ENCODE results near the gene PDZD7.

PDZD7 gene

DNA sequence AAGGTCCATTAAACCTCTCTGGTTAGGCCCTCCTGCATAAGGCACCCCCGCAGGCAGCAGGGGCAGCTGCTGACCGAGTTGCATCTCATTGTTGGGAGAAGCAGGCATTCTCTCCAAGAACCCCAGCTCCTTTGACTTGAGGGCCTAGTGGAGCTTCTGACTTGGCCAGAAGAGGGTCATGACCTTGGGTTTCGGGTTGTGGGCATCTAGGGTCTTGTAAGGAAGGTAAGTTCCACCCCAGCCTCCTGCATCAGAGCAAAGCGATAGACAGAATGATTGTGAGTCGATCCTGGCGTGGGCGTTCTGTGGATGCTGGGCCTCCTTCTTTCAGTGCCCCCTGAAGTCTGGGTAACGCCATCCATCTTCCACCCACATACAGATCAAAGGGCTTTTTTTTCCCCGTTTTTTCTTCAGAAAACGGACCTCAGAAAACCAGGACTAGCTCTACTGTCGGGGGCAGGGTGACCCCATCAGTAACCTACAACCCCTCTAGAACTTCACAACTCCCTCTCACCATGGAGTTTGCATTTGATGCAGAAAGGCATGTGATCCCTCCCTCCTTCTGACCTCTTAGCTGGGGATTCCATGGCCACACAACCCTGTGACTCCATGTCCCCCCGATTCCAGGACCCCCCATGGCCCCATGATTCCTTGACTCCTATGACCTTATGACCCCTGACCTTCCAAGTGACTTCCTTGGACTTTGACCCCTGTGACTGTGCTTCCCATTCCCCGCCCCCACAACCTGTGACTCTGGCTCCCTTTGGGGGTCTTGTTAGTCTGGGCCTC is 58.6 kb downstream of the PDZD7 start:
- no peak for DNase-seq (ENCODE audit: low read depth, low spot score)

DNA sequence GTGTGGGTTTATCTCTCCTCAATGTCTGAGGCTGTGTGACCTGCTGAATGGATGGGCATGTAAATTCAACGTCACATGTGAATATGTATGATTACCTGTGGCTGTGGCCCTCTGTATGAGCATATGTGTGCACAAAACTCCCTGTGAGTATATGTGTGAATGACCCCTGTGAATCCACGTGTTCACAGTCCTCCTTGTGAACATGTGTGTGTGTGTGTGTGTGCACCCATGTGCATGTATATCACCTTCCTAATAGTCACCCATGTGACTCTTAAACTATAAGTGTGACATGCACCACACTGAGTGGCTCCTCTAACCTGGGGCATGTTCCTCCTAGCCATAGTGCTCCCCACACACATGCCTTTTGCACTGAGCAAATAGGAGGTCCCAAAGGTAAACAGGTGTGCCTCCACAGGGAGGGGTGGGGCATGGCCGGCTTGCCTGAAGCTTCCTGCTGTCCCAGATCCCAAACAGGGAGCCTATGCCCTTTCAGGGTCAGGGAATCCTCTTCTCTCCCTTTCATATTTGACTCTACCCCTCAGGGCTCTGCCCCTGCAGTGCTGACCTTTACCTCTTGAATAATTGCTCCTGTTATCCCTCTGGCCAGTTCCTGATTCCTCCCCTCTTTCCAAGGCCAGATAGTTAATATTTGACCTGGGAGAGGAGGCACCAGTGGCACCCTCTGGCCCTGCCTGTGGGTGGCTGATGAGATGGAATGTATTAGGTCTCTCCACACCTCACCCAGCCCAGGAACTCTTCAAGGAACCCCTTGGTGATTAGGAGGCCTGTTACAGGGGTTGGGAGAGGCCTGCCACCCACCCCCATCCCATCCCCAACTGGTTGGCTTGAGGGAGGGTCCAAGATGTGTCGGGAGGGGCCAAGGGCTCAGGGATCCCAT is 59.8 kb downstream of the PDZD7 start:
- DNase-seq (ENCODE audit: low read depth, low spot score): no peak
- H3K27ac ChIP-seq: no peak overlapping the region

More for the DNA sequence above, 58.6 kb downstream of the PDZD7 start:
- no peak overlapping the region for H3K27ac ChIP-seq

DNA sequence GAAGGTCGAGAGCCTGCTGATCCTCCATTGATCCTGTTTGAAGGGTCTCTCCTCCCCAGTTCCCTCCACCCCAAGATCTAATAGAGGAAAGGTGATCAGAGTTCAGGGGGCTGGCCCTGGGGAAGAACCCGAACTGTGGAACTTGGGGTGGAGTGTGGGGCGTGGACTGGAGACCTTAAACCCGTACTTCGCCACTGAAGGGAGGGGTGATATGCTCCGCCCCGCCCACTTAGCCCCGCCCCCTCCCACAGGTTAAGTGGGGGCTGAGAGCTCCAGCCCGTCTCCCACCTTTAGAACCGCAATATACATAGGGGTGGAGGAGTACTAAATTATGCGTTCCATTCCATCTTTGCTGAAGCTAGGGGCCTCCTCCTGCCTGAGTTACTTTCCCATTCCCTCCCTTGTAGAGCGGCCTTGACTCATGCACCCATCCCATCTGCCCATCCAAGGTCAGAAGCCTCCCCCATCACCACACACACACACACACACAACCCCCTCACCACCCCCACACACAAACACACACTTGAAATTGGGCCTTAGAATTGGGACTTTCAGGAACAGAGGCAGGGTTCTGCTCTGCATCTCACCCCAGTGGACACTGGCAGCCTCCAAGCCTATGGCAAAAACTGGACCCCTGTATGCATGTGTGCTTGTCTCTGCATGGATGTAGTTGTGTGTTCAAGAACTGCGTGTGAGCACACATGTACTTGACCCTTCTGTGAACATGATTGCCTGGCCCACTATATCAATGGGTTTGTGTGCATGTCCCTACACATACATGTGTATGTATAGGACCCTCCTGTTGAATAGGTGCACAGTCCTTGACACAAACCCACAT is 60.6 kb downstream of the PDZD7 start:
- no peak for DNase-seq (ENCODE audit: low read depth, low spot score)

DNA sequence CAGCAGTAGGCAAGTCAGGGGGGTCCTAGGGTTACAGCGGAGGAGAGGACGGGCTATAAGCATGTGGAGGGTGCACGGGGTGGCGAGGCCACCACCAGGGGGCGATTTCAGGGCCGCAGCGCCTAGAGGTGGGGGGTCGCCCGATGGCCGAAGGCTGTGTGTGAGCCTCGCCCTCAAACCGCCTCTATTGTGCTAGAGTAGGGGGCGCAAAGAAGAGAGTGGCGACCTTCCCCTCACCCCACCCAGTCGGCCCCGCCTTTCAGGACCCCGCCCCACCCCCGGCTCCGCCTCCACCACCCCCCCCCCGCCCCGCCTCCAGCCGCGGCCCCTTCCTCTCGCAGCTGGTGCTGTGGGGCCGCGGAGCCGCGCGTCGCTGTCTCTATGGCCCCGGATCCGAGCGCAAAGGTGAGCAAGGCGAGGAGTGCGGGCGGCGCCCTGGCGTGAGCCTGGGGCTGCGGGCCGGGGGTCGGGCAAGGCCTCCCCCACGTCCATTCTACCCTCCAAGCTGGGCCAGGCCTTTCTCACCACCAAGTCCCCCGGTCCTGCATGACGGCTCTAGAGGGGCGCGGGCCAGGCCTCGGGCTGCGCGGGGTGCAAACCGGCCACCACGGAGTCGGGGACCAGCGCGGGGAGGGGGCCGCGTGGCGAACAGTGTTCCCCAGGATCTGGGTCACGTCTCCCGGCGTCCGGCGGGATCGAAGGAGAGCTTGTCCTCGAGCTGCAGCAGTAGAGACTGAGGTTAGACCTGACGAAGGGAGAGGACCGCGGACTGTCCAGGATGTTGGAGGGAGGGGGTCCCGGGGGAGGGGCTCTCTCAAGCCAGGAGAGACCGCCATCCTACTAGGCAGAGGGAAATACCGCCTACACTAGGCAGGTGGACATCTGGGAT is 61.5 kb downstream of the PDZD7 start, which contains the start of gene SEMA4G:
Gene SEMA4G (plus strand): TSS at position 318 of the 889 bp plus-strand sequence. CDS start 3,409 bp downstream, outside the sequence.
- H3K27ac ChIP-seq: no peak within 1 kb of the TSS
- no peak for DNase-seq (ENCODE audit: low read depth, low spot score)

More for the DNA sequence above, 60.6 kb downstream of the PDZD7 start:
- no peak overlapping the region for H3K27ac ChIP-seq

DNA sequence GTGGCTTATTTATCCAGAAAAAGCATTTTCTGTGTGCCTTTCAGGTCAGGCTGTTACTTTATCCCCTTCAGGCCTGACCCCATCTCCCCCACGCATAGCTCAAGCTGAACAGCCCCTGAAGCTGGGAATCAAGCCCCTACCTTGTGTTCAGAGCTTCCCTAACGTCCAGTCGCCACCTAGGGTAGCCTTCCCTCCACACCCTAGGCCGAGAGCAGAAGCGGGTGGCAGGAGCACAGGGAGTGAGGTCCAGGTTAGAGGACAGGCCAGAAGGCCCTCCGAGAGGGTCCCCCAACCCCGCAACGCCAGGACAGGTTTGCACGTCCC is 62.1 kb downstream of the PDZD7 start:
- no peak overlapping the region for H3K27ac ChIP-seq
- DNase-seq (ENCODE audit: low read depth, low spot score): no peak

DNA sequence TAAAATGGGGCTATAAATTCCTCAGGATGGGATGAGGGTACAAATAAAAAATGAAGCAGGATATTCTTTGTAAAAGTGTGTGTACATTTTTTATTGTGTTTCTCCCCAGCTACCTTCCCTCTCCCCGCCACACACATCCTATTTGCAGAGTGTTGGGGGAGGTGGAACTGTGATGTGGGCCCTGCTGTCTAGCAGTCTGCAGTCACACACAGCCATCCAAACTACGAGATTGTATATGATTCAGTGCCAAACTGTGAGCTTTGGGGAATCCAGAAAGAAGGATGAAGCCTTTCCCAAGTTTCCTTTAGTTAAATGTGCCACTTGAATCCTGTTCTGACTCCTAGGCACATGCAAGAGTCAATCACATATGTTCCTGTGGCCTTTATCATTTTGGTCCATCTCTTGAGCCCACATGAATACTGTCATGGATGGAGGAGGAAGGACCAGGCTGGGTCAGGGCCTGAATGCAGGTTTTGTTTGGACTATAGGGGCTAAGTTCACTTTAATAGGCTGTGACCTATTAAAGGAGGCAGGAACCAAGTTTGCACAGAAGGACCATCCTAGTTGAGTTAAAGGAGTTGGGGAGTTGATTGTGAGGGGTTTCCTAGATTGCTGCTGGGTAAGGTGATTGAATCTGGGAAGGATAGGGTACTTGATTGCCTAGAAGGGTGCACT is 62.7 kb downstream of the PDZD7 start:
- no peak for DNase-seq (ENCODE audit: low read depth, low spot score)
- no peak overlapping the region for H3K27ac ChIP-seq

DNA sequence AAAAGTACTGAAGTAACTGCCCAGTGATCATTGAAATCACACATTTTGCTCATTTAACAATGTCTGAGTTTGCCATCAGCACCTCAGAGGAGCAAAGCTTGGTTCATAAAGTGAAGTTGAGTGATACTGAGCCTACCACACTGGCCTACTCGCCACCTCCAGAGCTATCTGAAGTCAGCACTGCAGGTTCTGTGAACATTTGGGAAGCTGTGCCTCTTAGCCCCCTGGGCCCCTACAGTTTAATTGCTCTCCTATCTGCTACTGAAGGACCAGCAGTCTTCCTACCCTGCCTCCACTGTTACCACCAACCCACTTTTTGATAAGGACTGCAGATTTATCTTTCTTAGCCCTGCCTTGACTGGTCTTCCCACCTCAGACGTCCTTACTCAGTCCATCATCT is 63.6 kb downstream of the PDZD7 start:
- no peak overlapping the region for H3K27ac ChIP-seq
- DNase-seq (ENCODE audit: low read depth, low spot score): no peak

DNA sequence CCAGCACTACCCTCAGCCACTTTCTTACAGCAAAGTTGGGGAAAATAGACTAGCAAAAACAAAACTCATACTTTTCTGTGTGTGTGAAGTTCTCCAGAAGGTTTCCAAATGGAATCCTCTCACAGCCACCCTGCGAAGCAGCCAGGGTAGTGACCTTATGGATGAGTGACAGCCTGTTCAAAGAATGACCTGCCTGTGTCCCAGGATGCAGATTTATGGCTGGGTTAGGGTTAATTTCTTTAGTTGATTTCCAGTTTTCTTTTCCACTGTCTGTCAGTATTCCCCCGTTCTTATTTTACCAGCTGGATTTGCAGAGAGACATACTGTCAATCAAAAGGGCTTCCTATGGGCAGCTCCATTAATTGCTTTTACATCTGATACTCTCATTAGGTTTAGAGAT is 64.0 kb downstream of the PDZD7 start:
- H3K27ac ChIP-seq: no peak overlapping the region
- no peak for DNase-seq (ENCODE audit: low read depth, low spot score)

DNA sequence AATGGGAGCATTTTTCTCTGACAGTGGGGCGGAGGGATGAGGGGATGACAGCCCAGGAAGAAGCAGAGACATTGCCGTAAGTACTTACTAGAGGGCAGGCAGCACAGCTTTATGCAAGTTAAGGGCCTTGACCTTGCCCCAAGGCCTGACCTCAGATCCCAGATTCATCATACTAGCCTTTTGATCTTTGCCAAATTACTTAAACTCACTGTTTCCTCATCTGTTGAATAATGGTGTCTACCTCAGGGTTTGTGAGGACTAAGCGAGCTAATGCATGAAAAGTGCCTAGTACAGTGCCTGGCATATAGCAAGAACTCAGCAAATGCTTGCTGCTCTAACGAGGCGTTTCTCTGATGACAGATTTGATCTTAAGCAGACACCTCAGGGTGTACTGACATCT is 65.1 kb downstream of the PDZD7 start:
- H3K27ac ChIP-seq: no peak overlapping the region
- DNase-seq (ENCODE audit: low read depth, low spot score): no peak

DNA sequence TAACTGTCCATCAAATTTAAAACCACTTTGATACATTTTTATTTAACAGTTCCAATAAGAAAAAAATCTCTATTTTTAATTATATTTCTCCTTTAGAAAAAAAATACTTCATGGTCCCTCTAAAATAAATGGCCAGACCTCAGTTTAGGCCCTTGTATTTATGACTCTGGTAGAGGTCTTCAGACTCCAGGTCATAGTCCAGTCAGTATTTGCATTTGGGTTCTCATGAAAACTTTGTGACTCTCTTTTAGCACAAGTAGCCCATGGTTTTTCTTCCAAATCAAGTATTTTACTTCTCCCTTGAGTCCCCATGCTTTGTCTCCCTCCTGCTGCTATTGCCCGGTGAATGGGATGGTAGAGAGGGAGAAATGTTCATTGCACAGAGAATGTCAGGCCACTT is 67.1 kb downstream of the PDZD7 start:
- no peak for DNase-seq (ENCODE audit: low read depth, low spot score)

DNA sequence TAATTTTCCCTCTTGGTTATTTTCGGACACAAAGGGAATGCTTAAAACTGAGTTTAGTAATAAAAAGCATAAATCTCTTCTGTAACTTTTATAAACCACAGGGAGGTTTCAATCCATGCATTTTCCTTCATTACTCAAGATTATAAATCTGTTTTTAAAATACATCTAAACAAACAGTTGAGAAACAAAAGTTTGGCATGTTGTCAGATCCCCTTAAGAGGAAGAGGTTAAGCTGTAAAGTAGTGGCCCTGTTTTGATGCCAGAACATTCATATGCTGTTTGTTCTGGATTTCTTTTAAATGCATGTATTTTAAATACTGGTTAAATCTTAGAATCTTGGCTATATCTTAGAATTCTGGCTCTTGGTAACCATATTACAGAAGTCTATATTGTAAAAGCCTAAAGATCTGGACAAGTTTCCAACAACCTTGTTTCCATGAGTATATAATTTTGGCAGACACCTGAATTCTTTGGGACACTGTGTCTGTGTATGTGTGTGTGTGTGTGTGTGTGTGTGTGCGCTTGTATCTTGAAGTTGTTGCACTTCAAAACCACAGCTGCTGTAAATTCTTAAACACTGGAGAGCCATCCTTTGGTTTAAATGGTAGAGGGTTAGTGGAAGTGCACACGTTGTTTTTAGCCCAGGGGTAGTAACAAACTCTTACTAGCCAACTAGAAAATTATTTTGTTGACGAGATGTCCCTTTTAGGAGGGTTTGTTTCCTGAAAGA is 68.4 kb downstream of the PDZD7 start:
- no peak for DNase-seq (ENCODE audit: low read depth, low spot score)
- no peak overlapping the region for H3K27ac ChIP-seq

More for the DNA sequence above, 67.1 kb downstream of the PDZD7 start:
- H3K27ac ChIP-seq: no peak overlapping the region

DNA sequence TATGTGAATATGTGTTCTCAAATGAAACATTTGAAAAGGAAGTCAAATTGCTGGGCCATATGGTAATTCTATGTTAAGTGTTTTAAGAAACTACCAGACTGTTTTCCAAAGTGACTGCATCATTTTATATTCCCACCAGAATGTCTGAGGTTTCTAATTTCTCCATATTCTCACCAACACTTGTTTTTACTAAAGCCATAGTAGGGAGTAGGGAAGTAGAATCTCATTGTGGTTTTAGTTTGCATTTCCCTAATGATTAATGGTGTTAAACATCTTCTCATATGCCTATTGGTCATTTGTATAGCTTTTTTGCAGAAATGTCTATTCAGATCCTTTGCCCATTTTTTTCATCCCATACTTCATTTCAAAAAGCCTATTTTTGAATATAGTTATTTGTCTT is 70.7 kb downstream of the PDZD7 start:
- DNase-seq (ENCODE audit: low read depth, low spot score): no peak
- H3K27ac ChIP-seq: no peak overlapping the region
